T-helper 1 cell (primary cell): ENCODE results near the gene ZNF101.

Experiments
- DNase-seq, 5 donors: peaks; one replicate each; pipeline ENCODE4 v3.0.0-alpha.2; 2012 to 2020

The ZNF101 gene

DNA sequence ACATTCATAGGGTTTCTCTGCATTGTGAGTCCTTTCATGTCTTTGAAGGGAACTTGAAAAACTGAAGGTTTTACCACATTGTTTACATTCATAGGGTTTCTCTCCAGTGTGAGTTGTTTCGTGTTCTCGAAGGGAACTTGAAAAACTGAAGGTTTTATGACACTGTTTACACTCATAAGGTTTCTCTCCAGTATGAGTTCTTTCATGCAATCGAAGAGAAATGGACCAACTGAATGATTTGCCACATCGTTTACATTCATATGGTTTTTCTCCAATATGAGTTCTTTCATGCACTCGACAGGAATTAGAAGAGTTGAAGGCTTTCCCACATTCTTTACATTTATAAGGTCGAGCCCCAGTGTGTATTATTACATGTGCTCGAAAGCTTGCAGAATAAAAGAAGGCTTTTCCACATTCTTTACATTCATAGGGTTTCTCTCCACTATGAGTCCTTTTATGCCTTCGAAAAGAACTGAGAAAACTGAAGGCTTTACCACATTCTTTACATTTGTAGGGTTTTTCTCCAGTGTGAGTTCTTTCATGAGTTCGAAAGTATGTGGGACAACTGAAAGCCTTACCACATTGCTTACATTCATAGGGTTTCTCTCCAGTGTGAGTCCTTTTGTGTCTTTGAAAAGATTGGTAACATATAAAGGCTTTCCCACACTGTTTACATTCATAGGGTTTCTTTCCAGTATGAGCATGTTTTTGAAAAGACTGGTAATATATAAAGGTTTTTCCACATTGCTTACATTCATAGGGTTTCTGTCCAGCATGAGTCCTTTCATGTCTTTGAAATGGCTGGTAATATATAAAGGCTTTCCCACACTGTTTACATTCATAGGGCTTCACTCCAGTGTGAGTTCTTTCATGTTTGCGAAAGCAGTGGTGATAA lies 43.5 kb downstream of the ZNF101 start:
- no peak for DNase-seq

DNA sequence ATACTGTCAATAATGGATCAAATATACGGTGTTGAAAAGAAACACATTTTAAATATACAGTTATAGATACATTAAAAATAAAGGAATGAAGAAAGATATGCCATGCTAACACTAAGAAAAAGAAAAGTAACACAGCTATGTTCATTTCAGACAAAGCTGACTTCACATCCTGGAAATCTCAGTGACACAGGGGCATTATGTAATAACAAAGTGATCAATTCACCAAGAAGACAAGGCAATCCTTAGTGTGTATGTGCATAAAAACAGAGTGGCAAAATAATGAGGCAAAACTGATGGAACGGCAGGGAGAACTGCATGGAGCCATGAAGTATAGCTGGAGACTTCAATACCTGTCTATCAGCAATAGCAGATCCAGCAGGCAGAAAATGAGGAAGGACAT lies 51.2 kb downstream of the ZNF101 start:
- no peak for DNase-seq

DNA sequence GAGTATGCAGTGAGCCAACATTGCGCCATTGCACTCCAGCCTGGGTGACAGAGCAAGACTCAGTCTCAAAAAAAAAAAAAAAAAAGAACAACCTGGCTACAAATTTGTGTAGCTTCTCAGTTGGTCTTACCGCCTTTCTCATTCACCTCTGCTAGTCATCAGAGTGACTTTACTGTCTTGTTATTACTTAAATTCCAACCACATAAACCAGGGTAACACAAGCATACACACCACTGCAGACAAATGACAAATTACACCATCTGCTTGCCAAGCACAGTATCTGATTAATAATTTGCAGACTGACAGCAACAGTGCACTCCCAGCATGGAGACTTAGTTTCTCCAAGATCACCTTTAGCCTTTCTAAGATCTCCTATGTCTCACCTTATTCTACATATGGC lies 53.3 kb downstream of the ZNF101 start:
- no peak for DNase-seq

DNA sequence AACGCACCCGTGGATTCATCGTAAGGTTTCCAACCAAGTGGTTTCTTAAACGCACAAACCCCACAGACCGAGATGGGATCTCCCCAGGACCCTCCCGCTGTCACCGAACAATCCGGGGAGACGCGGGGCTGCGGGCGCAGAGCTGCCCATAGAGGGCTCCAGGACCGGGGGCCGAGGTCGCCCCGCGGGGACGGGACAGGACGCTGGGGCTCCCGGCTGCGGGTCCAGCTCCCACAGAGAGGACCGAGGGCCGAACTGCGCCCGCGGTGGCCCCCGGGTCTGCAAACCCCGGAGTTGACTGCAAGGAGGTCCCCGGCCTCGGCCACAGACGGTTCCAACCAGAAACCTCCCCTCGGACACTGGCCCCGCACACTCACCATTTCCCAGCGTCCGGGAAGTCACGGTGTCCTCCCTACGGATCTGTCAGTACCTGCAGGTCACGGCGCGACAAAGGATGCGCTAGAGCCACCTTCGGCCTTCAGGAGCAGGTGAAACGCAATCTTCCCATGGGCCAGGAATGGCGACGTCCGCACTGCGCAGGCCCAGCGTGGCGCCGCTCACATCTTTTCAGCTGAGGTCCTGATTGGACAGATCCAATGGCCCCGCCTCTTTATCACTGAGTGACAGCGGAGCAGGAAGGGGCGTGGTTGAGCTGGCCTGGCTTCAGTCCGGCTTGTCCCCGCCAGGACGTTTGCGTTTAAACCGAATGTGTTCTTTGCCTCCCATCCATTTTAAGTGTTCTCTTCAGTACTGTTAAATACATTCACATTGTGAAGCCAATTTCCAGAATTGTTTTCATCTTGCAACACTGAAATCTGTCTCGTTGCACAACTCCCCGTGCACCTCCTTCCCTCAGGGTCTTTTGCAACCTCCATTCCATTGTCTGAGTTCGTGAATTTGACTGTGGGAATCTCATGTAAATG lies 64.2 kb downstream of the ZNF101 start, which contains the start of gene ZNF14:
Gene ZNF14 (minus strand): TSS at position 534 of the 923 bp plus-strand sequence. CDS start 154 bp downstream, at position 380.
- peak; percentile 79 to 92 (median 89) for DNase-seq
